HL-60 (cell line): ENCODE measurements around the gene DENND2D.

Experiments
- DNase-seq, 2 experiments: peaks; one replicate each; pipeline ENCODE4 v3.0.0-alpha.2; 2010 to 2020; ENCODE audit warnings: low read depth in 1 of 2, low spot score in 1 of 2
- H3K27ac ChIP-seq: fragments of 250-450 bp; sonication (Bioruptor Pico); replicated peaks from 2 replicates; pipeline ENCODE4 v1.5.1; 2020; ENCODE audit warnings: mild to moderate bottlenecking, moderate library complexity
- H3K27me3 ChIP-seq: fragments of 250-450 bp; sonication (Bioruptor Pico); 2 replicates; pipeline ENCODE4 v1.5.1; 2021; ENCODE audit warnings: mild to moderate bottlenecking, moderate library complexity; ENCODE audit not compliant: insufficient read depth, poor library complexity, severe bottlenecking
- H3K4me3 ChIP-seq: replicated peaks from 2 replicates; pipeline ENCODE4 v1.5.1; 2011; ENCODE audit warnings: mild to moderate bottlenecking, control low read depth, low read length; ENCODE audit not compliant: insufficient read depth
- GABPA ChIP-seq: IDR thresholded peaks from 2 replicates; pipeline ENCODE4 v1.6.1; 2012; ENCODE audit warnings: low read depth
- POLR2AphosphoS5 ChIP-seq: IDR thresholded peaks from 2 replicates; pipeline ENCODE4 v1.6.1; 2012; ENCODE audit warnings: low read depth
- REST ChIP-seq: IDR thresholded peaks from 2 replicates; pipeline ENCODE4 v1.6.1; 2012; ENCODE audit warnings: low read depth; ENCODE audit not compliant: insufficient replicate concordance
- SPI1 ChIP-seq: IDR thresholded peaks from 2 replicates; pipeline ENCODE4 v1.6.1; 2012; ENCODE audit warnings: low read depth, mild to moderate bottlenecking, borderline replicate concordance
- TF ChIP-seq, protein P1 (sequence below): IDR thresholded peaks from one replicate; pipeline ENCODE4 v1.5.1; 2011; ENCODE audit warnings: low read length, control low read depth, inconsistent platforms; ENCODE audit not compliant: insufficient read depth

DENND2D gene

DNA sequence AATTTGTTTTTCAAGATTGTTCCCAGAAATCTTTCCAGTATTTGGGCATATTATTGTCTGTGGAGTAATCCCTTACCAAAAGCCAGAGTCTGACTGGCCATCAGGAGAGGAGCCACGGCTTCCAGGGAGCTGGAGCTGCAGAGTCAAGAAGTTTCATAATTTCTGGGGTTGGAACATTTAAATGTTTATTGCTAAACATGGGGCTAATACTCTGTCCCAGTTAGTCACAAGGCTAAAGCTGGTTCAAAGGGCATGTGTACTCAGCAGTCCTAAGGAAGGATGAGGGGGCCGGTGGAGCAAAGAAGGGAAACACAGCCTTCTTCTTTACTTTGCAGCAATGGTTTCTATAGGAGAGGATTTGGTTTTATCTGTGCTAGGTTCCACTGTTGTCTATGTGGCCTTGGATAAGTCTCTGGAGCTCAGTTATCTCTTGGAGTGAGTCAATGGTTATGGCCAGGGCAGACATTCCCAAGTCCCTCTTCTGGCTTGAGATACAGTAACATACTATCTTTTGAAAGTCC is 9.5 kb downstream of the DENND2D start:
- Histone ChIP-seq H3K27ac (peak overlapping the region; percentile 5; the same call in 1 of the 2 replicates), H3K27me3 (no peaks in the 10 kb centered on the region), H3K4me3 (no peak overlapping the region)
- TF ChIP-seq SPI1 = no peak
- TF ChIP-seq REST = no peak
- TF ChIP-seq GABPA = no peak
- no peak for TF ChIP-seq POLR2AphosphoS5
- TF ChIP-seq, protein P1, sequence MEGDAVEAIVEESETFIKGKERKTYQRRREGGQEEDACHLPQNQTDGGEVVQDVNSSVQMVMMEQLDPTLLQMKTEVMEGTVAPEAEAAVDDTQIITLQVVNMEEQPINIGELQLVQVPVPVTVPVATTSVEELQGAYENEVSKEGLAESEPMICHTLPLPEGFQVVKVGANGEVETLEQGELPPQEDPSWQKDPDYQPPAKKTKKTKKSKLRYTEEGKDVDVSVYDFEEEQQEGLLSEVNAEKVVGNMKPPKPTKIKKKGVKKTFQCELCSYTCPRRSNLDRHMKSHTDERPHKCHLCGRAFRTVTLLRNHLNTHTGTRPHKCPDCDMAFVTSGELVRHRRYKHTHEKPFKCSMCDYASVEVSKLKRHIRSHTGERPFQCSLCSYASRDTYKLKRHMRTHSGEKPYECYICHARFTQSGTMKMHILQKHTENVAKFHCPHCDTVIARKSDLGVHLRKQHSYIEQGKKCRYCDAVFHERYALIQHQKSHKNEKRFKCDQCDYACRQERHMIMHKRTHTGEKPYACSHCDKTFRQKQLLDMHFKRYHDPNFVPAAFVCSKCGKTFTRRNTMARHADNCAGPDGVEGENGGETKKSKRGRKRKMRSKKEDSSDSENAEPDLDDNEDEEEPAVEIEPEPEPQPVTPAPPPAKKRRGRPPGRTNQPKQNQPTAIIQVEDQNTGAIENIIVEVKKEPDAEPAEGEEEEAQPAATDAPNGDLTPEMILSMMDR = no peak
- peak; percentile 73 to 94 for DNase-seq

GRCh38 chr1:111184663-111185062 is 15.8 kb downstream of the DENND2D start:
- Histone ChIP-seq H3K27me3 (no peaks in the 10 kb centered on the region), H3K27ac (peak overlapping the region; percentile 36), H3K4me3 (no peak overlapping the region)
- DNase-seq = no peak
- TF ChIP-seq GABPA = no peak
- TF ChIP-seq SPI1 = peak; percentile 52; the same call in 1 of the 2 replicates

GRCh38 chr1:111183308-111184069 is 17.0 kb downstream of the DENND2D start:
- no peak overlapping the region for H3K4me3 ChIP-seq
- H3K27ac ChIP-seq = peak overlapping the region; percentile 36
- no peaks in the 10 kb centered on the region for H3K27me3 ChIP-seq
- TF ChIP-seq POLR2AphosphoS5 (no peak), REST (no peak), SPI1 (no peak), GABPA (no peak)
- TF ChIP-seq, protein P1 = no peak
- no peak for DNase-seq

GRCh38 chr1:111182052-111182451 is 18.4 kb downstream of the DENND2D start:
- no peak overlapping the region for H3K4me3 ChIP-seq
- no peak for TF ChIP-seq POLR2AphosphoS5
- TF ChIP-seq, protein P1 = no peak
- no peaks in the 10 kb centered on the region for H3K27me3 ChIP-seq
- DNase-seq = no peak
- no peak overlapping the region for H3K27ac ChIP-seq
